IMR-90 (cell line): Measurements from ENCODE around the gene NCLN. TPM values are rescaled to one million over a fixed set of nuclear protein-coding genes. Genes with fewer than 3 reads are reported as not detected.

ENCODE experiments used
- ATAC-seq: fragments of 200-7000 bp; cut with Tn5 transposase; 2 replicates; pipeline ENCODE4 v1.9.1; 2020; ENCODE audit warnings: low read depth, mild to moderate bottlenecking, moderate library complexity
- BruUV-seq: library from RNA; stranded (reverse); fragments of 400-500 nt; replicated peaks from 2 replicates; lab custom pipeline; 2021; lab: Mats Ljungman, UMichigan
- CTCF ChIA-PET: fragments of 300-600 bp; formaldehyde crosslinking; extraction: SDS; loops from one replicate; lab custom pipeline; 2021; ENCODE audit warnings: antibody characterized with exemption; lab: Yijun Ruan, JAX
- POLR2A ChIA-PET: fragments of 300-600 bp; sonication (Branson Sonifier 250); formaldehyde crosslinking; loops from one replicate; lab custom pipeline; 2022; ENCODE audit warnings: antibody characterized with exemption; ENCODE audit not compliant: unreplicated experiment; lab: Charles Lee
- DNase-seq: peaks from one replicate; pipeline ENCODE4 v3.0.0; 2013
- H2AFZ ChIP-seq: replicated peaks from 2 replicates; pipeline ENCODE3; 2013; ENCODE audit warnings: low read length, mild to moderate bottlenecking; ENCODE audit not compliant: poor library complexity
- H2AK5ac ChIP-seq: 2 replicates; pipeline ENCODE4 v1.6.1; 2013; ENCODE audit warnings: low read depth, low read length, inconsistent platforms
- H2AK9ac ChIP-seq: replicated peaks from 2 replicates; pipeline ENCODE3; 2013; ENCODE audit warnings: mild to moderate bottlenecking, low read depth, low read length, moderate library complexity; ENCODE audit not compliant: poor library complexity
- H2BK120ac ChIP-seq: 2 replicates; pipeline ENCODE4 v1.6.1; 2013; ENCODE audit warnings: low read depth, low read length, inconsistent platforms
- H2BK15ac ChIP-seq: 3 replicates; pipeline ENCODE4 v1.6.1; 2013; ENCODE audit warnings: low read depth, low read length, inconsistent platforms
- H2BK20ac ChIP-seq: 2 replicates; pipeline ENCODE4 v1.6.1; 2013; ENCODE audit warnings: low read depth, mild to moderate bottlenecking, inconsistent platforms, low read length, moderate library complexity
- H2BK5ac ChIP-seq: 2 replicates; pipeline ENCODE4 v1.6.1; 2013; ENCODE audit warnings: mild to moderate bottlenecking, low read depth, low read length, inconsistent platforms; ENCODE audit not compliant: poor library complexity, severe bottlenecking
- H3K14ac ChIP-seq: replicated peaks from 2 replicates; pipeline ENCODE4 v1.6.1; 2013; ENCODE audit warnings: low read depth, low read length, inconsistent platforms
- H3K18ac ChIP-seq: 2 replicates; pipeline ENCODE4 v1.6.1; 2013; ENCODE audit warnings: low read depth, low read length, control low read depth
- H3K23ac ChIP-seq: 2 replicates; pipeline ENCODE4 v1.6.1; 2013; ENCODE audit warnings: low read depth, low read length, inconsistent platforms
- H3K27ac ChIP-seq: 2 replicates; pipeline ENCODE4 v1.5.1; 2013; ENCODE audit warnings: mild to moderate bottlenecking, control low read depth, low read length; ENCODE audit not compliant: insufficient read depth
- H3K27me3 ChIP-seq: 2 replicates; pipeline ENCODE4 v1.6.1; 2013; ENCODE audit warnings: low read length; ENCODE audit not compliant: control insufficient read depth, insufficient read depth
- H3K36me3 ChIP-seq: 2 replicates; pipeline ENCODE4 v1.6.1; 2013; ENCODE audit warnings: low read length, mixed read lengths; ENCODE audit not compliant: control insufficient read depth, insufficient read depth
- H3K4ac ChIP-seq: 2 replicates; pipeline ENCODE4 v1.6.1; 2013; ENCODE audit warnings: low read depth, low read length, inconsistent platforms
- H3K4me1 ChIP-seq: 2 replicates; pipeline ENCODE4 v1.6.1; 2013; ENCODE audit warnings: low read length, mixed read lengths; ENCODE audit not compliant: control insufficient read depth, insufficient read depth
- H3K4me2 ChIP-seq: 2 replicates; pipeline ENCODE4 v1.6.1; 2013; ENCODE audit warnings: low read depth, mild to moderate bottlenecking, control low read depth, low read length, moderate library complexity
- H3K4me3 ChIP-seq: 2 replicates; pipeline ENCODE4 v1.5.1; 2013; ENCODE audit warnings: low read depth, mild to moderate bottlenecking, control low read depth, low read length, moderate library complexity; ENCODE audit not compliant: insufficient read depth
- H3K56ac ChIP-seq: 2 replicates; pipeline ENCODE4 v1.6.1; 2013; ENCODE audit warnings: low read length, inconsistent platforms; ENCODE audit not compliant: insufficient read depth; ENCODE audit errors: extremely low read depth
- H3K79me1 ChIP-seq, 2 experiments: 2 replicates each; pipeline ENCODE4 v1.6.1; 2013; ENCODE audit warnings: low read length in 2 of 2, inconsistent platforms in 1 of 2, low read depth in 1 of 2
- H3K9ac ChIP-seq: 2 replicates; pipeline ENCODE4 v1.6.1; 2013; ENCODE audit warnings: low read depth, low read length, control low read depth
- H3K9me1 ChIP-seq: 2 replicates; pipeline ENCODE4 v1.6.1; 2013; ENCODE audit warnings: low read length, inconsistent platforms; ENCODE audit not compliant: insufficient read depth
- H3K9me3 ChIP-seq: 2 replicates; pipeline ENCODE4 v1.6.1; 2013; ENCODE audit warnings: low read length; ENCODE audit not compliant: control insufficient read depth, insufficient read depth
- H4K20me1 ChIP-seq: 2 replicates; pipeline ENCODE4 v1.6.1; 2013; ENCODE audit warnings: low read length, inconsistent platforms; ENCODE audit not compliant: insufficient read depth
- H4K5ac ChIP-seq: 2 replicates; pipeline ENCODE4 v1.6.1; 2013; ENCODE audit warnings: mild to moderate bottlenecking, low read depth, low read length, control low read depth
- H4K8ac ChIP-seq, 2 experiments: 2 replicates each; pipeline ENCODE4 v1.6.1; 2013; ENCODE audit warnings: low read depth in 2 of 2, low read length in 2 of 2, control low read depth in 1 of 2, inconsistent platforms in 1 of 2
- H4K91ac ChIP-seq: 2 replicates; pipeline ENCODE4 v1.6.1; 2013; ENCODE audit warnings: low read depth, low read length, inconsistent platforms; ENCODE audit not compliant: insufficient read depth
- CEBPB ChIP-seq: IDR thresholded peaks from 2 replicates; pipeline ENCODE4 v1.6.1; 2012; ENCODE audit warnings: low read depth, low read length, improper control_type of control experiment
- FOS ChIP-seq: fragments of 150-350 bp; IDR thresholded peaks from 2 replicates; pipeline ENCODE4 v1.6.1; 2016; ENCODE audit warnings: low read depth, low read length
- MAFK ChIP-seq: IDR thresholded peaks from 2 replicates; pipeline ENCODE4 v1.6.1; 2012; ENCODE audit warnings: low read depth, low read length, improper control_type of control experiment
- MAZ ChIP-seq: IDR thresholded peaks from 2 replicates; pipeline ENCODE4 v1.6.1; 2012; ENCODE audit warnings: low read depth, mild to moderate bottlenecking, low read length, improper control_type of control experiment, moderate library complexity, borderline replicate concordance
- MXI1 ChIP-seq: IDR thresholded peaks from 2 replicates; pipeline ENCODE4 v1.6.1; 2012; ENCODE audit warnings: low read depth, mild to moderate bottlenecking, low read length, moderate library complexity, borderline replicate concordance
- NFE2L2 ChIP-seq: fragments of 150-350 bp; IDR thresholded peaks from 2 replicates; pipeline ENCODE4 v1.6.1; 2016; ENCODE audit warnings: low read depth, mild to moderate bottlenecking, low read length
- POLR2A ChIP-seq: IDR thresholded peaks from 2 replicates; pipeline ENCODE4 v1.6.1; 2012; ENCODE audit warnings: mild to moderate bottlenecking, low read depth, low read length
- RAD21 ChIP-seq: IDR thresholded peaks from 2 replicates; pipeline ENCODE4 v1.6.1; 2012; ENCODE audit warnings: low read length, improper control_type of control experiment
- RCOR1 ChIP-seq: IDR thresholded peaks from 2 replicates; pipeline ENCODE4 v1.6.1; 2012; ENCODE audit warnings: mild to moderate bottlenecking, low read length, improper control_type of control experiment; ENCODE audit not compliant: insufficient replicate concordance
- RFX5 ChIP-seq: IDR thresholded peaks from 2 replicates; pipeline ENCODE4 v1.8.0; 2012; ENCODE audit warnings: low read depth, mild to moderate bottlenecking, low read length, moderate library complexity
- SMC3 ChIP-seq: fragments of 150-350 bp; IDR thresholded peaks from 2 replicates; pipeline ENCODE4 v1.6.1; 2016; ENCODE audit warnings: low read depth, mild to moderate bottlenecking, antibody characterized with exemption, low read length, moderate library complexity
- USF2 ChIP-seq: fragments of 150-350 bp; IDR thresholded peaks from 2 replicates; pipeline ENCODE4 v1.6.1; 2017; ENCODE audit warnings: mild to moderate bottlenecking, antibody characterized with exemption, low read length, low read depth
- WGBS, 2 experiments: methylation state at CpG; one replicate each; pipeline versions ENCODE4 v1.1.5 to v1.1.7; 2013; ENCODE audit warnings: missing lambda C conversion rate in 2 of 2; ENCODE audit not compliant: insufficient read length in 1 of 2; ENCODE audit errors: extremely low coverage in 2 of 2; 5-methylcytosine and 5-hydroxymethylcytosine counted together
- dilution Hi-C: fragments of 300-500 bp; cut with HindIII; formaldehyde crosslinking; loops from one replicate; pipeline ENCODE4 v1.14.3; 2018; ENCODE audit warnings: low sequenced_read_pairs; ENCODE audit not compliant: unreplicated experiment
- in situ Hi-C: fragments of 300-500 bp; cut with MboI; formaldehyde crosslinking; loops from 3 replicates; pipeline ENCODE4 v1.14.3; 2019; ENCODE audit warnings: low sequenced_read_pairs, inconsistent platforms, mixed read lengths
- intact Hi-C: fragments of 100-400 bp; cut with micrococcal nuclease; formaldehyde crosslinking; loops from 2 replicates; pipeline ENCODE4 v1.10.0; 2022
- polyA plus RNA-seq, 3 experiments: library from polyadenylated mRNA; depleted of rRNA; stranded (reverse); fragments of >200 nt; gene quantifications; 2 replicates each; pipeline ENCODE4 v1.2.3, GENCODE V29; 2012; ENCODE audit warnings: low replicate concordance in 1 of 3
- total RNA-seq: library from RNA; depleted of rRNA; stranded (reverse); fragments of >200 nt; gene quantifications from 2 replicates; pipeline ENCODE4 v1.2.3, GENCODE V29; 2012
- TF ChIP-seq, protein P1 (sequence below): conservative IDR thresholded peaks from 2 replicates; pipeline ENCODE4 v1.5.1; 2012; ENCODE audit warnings: mild to moderate bottlenecking, low read depth, low read length, improper control_type of control experiment
- TF ChIP-seq, protein P2 (sequence below): fragments of 150-350 bp; IDR thresholded peaks from 2 replicates; pipeline ENCODE4 v1.6.1; 2016; ENCODE audit warnings: low read depth, mild to moderate bottlenecking, low read length, moderate library complexity, borderline replicate concordance

NCLN gene
- total and polyA plus RNA-seq, 2 of the 4 experiments (the other 2 are of a cell fraction): 32.8 to 90.8 TPM

DNA sequence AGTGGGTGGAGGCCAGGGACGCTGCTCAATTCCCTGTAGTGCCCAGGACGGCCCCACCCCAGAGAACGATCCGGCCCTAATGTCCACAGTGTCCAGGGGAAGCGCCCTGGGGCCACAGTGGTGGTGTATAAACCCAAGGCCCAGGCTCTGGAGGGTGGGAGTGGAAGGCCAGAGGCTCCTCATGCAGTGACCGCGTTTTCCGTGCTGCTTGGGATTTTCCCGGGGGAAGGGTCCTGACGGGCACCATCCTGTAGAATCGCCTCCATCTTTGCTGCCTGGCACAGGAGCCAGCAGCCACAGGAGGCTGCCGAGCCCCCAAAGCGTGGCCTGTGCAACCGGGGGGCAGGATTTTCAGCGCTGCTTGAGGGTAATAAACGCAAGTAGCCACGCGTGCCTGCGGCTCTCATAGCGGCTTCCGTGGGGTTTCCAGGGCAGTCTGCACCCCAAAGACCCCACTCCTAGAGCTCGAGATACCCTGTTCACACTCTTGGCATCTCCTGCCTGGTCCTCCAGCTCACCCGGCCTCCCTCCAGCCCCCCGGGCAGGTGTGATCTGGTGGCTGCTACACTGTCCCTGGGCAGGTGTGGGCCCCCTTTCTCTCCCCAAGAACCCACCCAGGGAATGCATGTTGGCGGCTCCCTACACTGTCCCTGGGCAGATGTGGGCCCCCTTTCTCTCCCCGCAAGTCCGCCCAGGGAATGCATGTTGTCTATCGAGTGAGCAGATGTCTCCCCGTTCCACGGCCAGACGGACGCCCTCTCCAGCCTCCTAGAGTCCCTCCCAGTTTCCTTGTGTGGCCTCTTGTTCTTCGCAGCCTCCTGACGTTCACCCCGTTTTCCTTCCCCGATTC, 2.2 kb downstream of the NCLN start:
- peaks cover 10% of the 10 kb centered on the region for H3K36me3 ChIP-seq
- dilution Hi-C loops (no loop called here), in situ Hi-C loops (no loop called here), intact Hi-C loops (no loop called here)
- H3K4me1 ChIP-seq: peaks cover 9% of the 10 kb centered on the region
- POLR2A ChIA-PET: no interaction called here
- DNase-seq (no peak), ATAC-seq (no peak)
- H3K4ac ChIP-seq: no peak overlapping the region
- no peak overlapping the region for H2BK120ac ChIP-seq
- H3K18ac ChIP-seq: no peak overlapping the region
- no peak overlapping the region for H2AK5ac ChIP-seq
- 90% methylated on average over 17 of the region's 36 CpGs; no CpG with 5 or more reads in 1 of the 2 experiments for WGBS, 2 experiments
- no peak overlapping the region for H2BK5ac ChIP-seq
- peaks cover 51% of the 10 kb centered on the region for H4K20me1 ChIP-seq
- CTCF ChIA-PET: interaction anchor here (0.8 kb wide), 1 partner anchor 14 kb away, joined by 3 read pairs; no protein-coding TSS in a partner anchor
- no peak overlapping the region for H4K8ac ChIP-seq
- H3K9me3 ChIP-seq: no peaks in the 10 kb centered on the region
- H3K9ac ChIP-seq: no peak overlapping the region
- H3K56ac ChIP-seq: no peak overlapping the region
- H3K27ac ChIP-seq: no peak overlapping the region
- H3K9me1 ChIP-seq: peaks cover 3% of the 10 kb centered on the region; the same call in 1 of the 2 replicates
- no peak overlapping the region for H3K14ac ChIP-seq
- no peak overlapping the region for H2BK20ac ChIP-seq
- no peak overlapping the region for H3K4me2 ChIP-seq
- H4K5ac ChIP-seq: no peak overlapping the region
- BruUV-seq: no TSS peak
- TF ChIP-seq FOS (no peak), RCOR1 (no peak), SMC3 (no peak), MXI1 (no peak), MAZ (no peak), POLR2A (no peak), CEBPB (no peak), USF2 (no peak), RAD21 (no peak), NFE2L2 (no peak), MAFK (no peak), RFX5 (no peak)
- TF ChIP-seq, protein P1, sequence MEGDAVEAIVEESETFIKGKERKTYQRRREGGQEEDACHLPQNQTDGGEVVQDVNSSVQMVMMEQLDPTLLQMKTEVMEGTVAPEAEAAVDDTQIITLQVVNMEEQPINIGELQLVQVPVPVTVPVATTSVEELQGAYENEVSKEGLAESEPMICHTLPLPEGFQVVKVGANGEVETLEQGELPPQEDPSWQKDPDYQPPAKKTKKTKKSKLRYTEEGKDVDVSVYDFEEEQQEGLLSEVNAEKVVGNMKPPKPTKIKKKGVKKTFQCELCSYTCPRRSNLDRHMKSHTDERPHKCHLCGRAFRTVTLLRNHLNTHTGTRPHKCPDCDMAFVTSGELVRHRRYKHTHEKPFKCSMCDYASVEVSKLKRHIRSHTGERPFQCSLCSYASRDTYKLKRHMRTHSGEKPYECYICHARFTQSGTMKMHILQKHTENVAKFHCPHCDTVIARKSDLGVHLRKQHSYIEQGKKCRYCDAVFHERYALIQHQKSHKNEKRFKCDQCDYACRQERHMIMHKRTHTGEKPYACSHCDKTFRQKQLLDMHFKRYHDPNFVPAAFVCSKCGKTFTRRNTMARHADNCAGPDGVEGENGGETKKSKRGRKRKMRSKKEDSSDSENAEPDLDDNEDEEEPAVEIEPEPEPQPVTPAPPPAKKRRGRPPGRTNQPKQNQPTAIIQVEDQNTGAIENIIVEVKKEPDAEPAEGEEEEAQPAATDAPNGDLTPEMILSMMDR: no peak
- TF ChIP-seq, protein P2, sequence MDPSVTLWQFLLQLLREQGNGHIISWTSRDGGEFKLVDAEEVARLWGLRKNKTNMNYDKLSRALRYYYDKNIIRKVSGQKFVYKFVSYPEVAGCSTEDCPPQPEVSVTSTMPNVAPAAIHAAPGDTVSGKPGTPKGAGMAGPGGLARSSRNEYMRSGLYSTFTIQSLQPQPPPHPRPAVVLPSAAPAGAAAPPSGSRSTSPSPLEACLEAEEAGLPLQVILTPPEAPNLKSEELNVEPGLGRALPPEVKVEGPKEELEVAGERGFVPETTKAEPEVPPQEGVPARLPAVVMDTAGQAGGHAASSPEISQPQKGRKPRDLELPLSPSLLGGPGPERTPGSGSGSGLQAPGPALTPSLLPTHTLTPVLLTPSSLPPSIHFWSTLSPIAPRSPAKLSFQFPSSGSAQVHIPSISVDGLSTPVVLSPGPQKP: no peak
- H2AK9ac ChIP-seq: no peak overlapping the region
- H3K27me3 ChIP-seq: no peaks in the 10 kb centered on the region
- no peak overlapping the region for H3K23ac ChIP-seq
- no peak overlapping the region for H2BK15ac ChIP-seq
- H3K4me3 ChIP-seq: no peak overlapping the region
- H4K91ac ChIP-seq: no peak overlapping the region
- H3K79me1 ChIP-seq: peaks cover 5 to 57% of the 10 kb centered on the region in 2 experiments; a peak in 2 of 4 replicates
- H2AFZ ChIP-seq: no peak overlapping the region
